Liver (tissue), 9 donors: ENCODE measurements around the gene NFIX. TPM values are rescaled to one million over a fixed set of nuclear protein-coding genes. Genes with fewer than 3 reads are reported as not detected.

Experiments
- DNase-seq: peaks from one replicate; pipeline ENCODE4 v3.0.0-alpha.2; 2017; ENCODE audit warnings: low spot score
- H3K27ac ChIP-seq, 2 donors: one replicate each; pipeline ENCODE4 v1.7.0; 2013; ENCODE audit warnings: inconsistent platforms in 2 of 2, low read length in 2 of 2, control low read depth in 1 of 2, low read depth in 1 of 2, mild to moderate bottlenecking in 1 of 2
- H3K27me3 ChIP-seq, 4 donors: one replicate each; pipeline versions ENCODE4 v1.6.1 to v1.7.0; 2013; ENCODE audit warnings: low read length in 3 of 4, inconsistent platforms in 1 of 4, mild to moderate bottlenecking in 1 of 4, moderate library complexity in 1 of 4; ENCODE audit not compliant: control insufficient read depth in 4 of 4, insufficient read depth in 4 of 4
- H3K36me3 ChIP-seq, 4 donors: one replicate each; pipeline versions ENCODE4 v1.6.1 to v1.7.0; 2013; ENCODE audit warnings: low read length in 3 of 4, mild to moderate bottlenecking in 3 of 4, low read depth in 1 of 4, moderate library complexity in 1 of 4; ENCODE audit not compliant: control insufficient read depth in 4 of 4, insufficient read depth in 3 of 4
- H3K4me1 ChIP-seq, 4 donors: one replicate each; pipeline versions ENCODE4 v1.6.1 to v1.7.0; 2013; ENCODE audit warnings: low read length in 3 of 4, mild to moderate bottlenecking in 3 of 4, moderate library complexity in 1 of 4; ENCODE audit not compliant: control insufficient read depth in 4 of 4, insufficient read depth in 4 of 4
- H3K4me3 ChIP-seq, 3 donors: one replicate each; pipeline versions ENCODE4 v1.6.1 to v1.7.0; 2013; ENCODE audit warnings: low read length in 3 of 3, control low read depth in 1 of 3, low read depth in 1 of 3, mild to moderate bottlenecking in 1 of 3
- H3K9ac ChIP-seq, 2 donors: one replicate each; pipeline ENCODE4 v1.7.0; 2013; ENCODE audit warnings: low read length in 2 of 2, mild to moderate bottlenecking in 2 of 2, moderate library complexity in 2 of 2, control low read depth in 1 of 2, low read depth in 1 of 2
- H3K9me3 ChIP-seq, 4 donors: one replicate each; pipeline versions ENCODE4 v1.6.1 to v1.7.0; 2013; ENCODE audit warnings: low read length in 3 of 4; ENCODE audit not compliant: control insufficient read depth in 4 of 4
- ATF3 ChIP-seq: IDR thresholded peaks from 2 replicates; pipeline ENCODE4 v1.6.1; 2016; ENCODE audit warnings: antibody characterized with exemption
- EGR1 ChIP-seq, 2 donors: IDR thresholded peaks; 2 replicates each; pipeline ENCODE4 v1.6.1; 2016 to 2018; ENCODE audit warnings: antibody characterized with exemption in 2 of 2, low read depth in 2 of 2
- FOXA2 ChIP-seq: IDR thresholded peaks from 2 replicates; pipeline ENCODE4 v1.6.1; 2016; ENCODE audit warnings: antibody characterized with exemption
- GABPA ChIP-seq, 2 donors: IDR thresholded peaks in 1 of 2; conservative IDR thresholded peaks in 1 of 2; 2 replicates each; pipeline ENCODE4 v1.6.1; 2016; ENCODE audit warnings: antibody characterized with exemption in 2 of 2, mild to moderate bottlenecking in 1 of 2, moderate library complexity in 1 of 2
- HNF4A ChIP-seq, 2 donors: conservative IDR thresholded peaks; 2 replicates each; pipeline ENCODE4 v1.6.1; 2016; ENCODE audit warnings: antibody characterized with exemption in 2 of 2, mild to moderate bottlenecking in 2 of 2
- NR2F2 ChIP-seq: IDR thresholded peaks from 2 replicates; pipeline ENCODE4 v1.6.1; 2016; ENCODE audit warnings: antibody characterized with exemption
- REST ChIP-seq: IDR thresholded peaks from 2 replicates; pipeline ENCODE4 v1.6.1; 2016; ENCODE audit warnings: antibody characterized with exemption, mild to moderate bottlenecking
- YY1 ChIP-seq: IDR thresholded peaks from 2 replicates; pipeline ENCODE4 v1.6.1; 2016; ENCODE audit warnings: antibody characterized with exemption, mild to moderate bottlenecking
- WGBS: extraction: QIAGEN DNeasy Blood & Tissue Kit; methylation state at CpG from one replicate; pipeline ENCODE4 v1.1.7; 2013; 5-methylcytosine and 5-hydroxymethylcytosine counted together
- polyA plus RNA-seq, 2 donors: library from polyadenylated mRNA; stranded (reverse) in 1 of 2; unstranded in 1 of 2; fragments of 200-250 nt in 1 of 2; fragments of >200 nt in 1 of 2; fragmentation: Nextera tagmentation in 1 of 2; extraction: Ambion mirVana in 1 of 2; gene quantifications; one replicate each; pipeline versions ENCODE4 v1.2.1 to v1.2.3, GENCODE V29; 2013 to 2015
- total RNA-seq, 2 donors: library from RNA; depleted of rRNA; stranded (reverse); fragments of >200 nt; gene quantifications; one replicate each; pipeline ENCODE4 v1.2.3, GENCODE V29; 2014
- TF ChIP-seq, protein P1 (sequence below): IDR thresholded peaks from 2 replicates; pipeline ENCODE4 v1.6.1; 2016; ENCODE audit warnings: antibody characterized with exemption
- TF ChIP-seq, protein P2 (sequence below): IDR thresholded peaks from 2 replicates; pipeline ENCODE4 v1.6.1; 2016; ENCODE audit warnings: antibody characterized with exemption
- donor health status: healthy.
- donor health status: healthy.
- donor health status: healthy.
- donor health status: healthy.
- donor health status: healthy.

Gene NFIX
- total and polyA plus RNA-seq, 4 donors, result 3.3 to 18.4 (median 12.6) TPM

DNA sequence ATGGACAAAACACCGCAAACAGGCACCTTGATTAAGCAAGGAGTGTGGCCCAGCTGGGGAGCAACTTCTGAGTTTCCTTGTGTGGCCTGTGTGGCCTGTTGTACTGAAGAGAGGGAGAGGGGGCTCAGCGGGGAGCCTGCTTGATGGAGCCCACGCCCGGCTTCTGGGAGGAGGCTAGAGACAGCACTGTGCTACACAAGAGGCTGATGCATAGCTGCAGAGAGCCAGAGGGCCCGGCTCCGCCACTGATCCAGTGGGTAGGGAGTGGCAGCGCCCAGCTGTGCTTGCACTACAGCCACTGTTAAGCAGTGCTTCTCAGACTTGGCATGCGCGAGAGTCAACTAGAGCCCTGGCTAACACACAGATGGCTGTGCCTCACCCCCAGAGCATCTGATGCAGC is 88.4 kb downstream of the NFIX start:
- Histone ChIP-seq H3K9me3 (no peaks in the 10 kb centered on the region), H3K4me3 (no peak overlapping the region), H3K9ac (no peak overlapping the region), H3K36me3 (peaks cover 0 to 2% (median 0%) of the 10 kb centered on the region in 4 donors), H3K27ac (no peak overlapping the region), H3K4me1 (peaks cover 2 to 33% (median 23%) of the 10 kb centered on the region in 4 donors), H3K27me3 (no peaks in the 10 kb centered on the region)
- DNase-seq, result no peak
- TF ChIP-seq, protein P1, sequence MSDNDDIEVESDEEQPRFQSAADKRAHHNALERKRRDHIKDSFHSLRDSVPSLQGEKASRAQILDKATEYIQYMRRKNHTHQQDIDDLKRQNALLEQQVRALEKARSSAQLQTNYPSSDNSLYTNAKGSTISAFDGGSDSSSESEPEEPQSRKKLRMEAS, result no peak
- TF ChIP-seq YY1, result no peak
- TF ChIP-seq REST, result no peak
- no peak for TF ChIP-seq ATF3
- no peak for TF ChIP-seq GABPA (IDR thresholded peaks at IDR 0.05 in 1 of 2, conservative IDR thresholded peaks at IDR 0.05 in 1 of 2)
- TF ChIP-seq EGR1 (IDR thresholded peaks at IDR 0.05; ENCODE audit: low read depth in 2 of 2), result no peak
- 93% methylated on average over 9 of the region's 9 CpGs for WGBS

DNA sequence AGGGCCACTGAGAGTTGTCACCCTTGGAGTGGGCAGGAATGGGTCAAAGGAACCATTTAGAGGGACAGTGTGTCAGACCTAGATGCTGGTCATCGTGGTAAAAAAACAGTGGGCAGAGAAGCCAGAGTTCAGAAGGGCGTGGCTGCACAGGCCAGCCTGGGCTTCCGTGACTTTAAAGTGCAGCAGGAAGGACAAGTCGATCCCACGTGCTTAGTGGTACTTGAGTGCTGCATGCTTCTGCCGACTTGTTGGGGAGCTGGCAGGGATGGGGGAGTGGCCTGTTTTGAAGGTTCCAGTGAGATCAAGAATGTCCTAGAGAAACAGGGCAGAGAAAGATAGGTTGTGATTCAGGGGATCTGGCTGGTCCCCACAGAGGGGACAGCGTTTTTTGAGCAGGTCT is 90.4 kb downstream of the NFIX start:
- H3K27ac ChIP-seq, result no peak overlapping the region
- H3K9ac ChIP-seq, result no peak overlapping the region
- no peak for TF ChIP-seq HNF4A (conservative IDR thresholded peaks at IDR 0.05)
- no peak for TF ChIP-seq EGR1 (IDR thresholded peaks at IDR 0.05; ENCODE audit: low read depth in 2 of 2)
- TF ChIP-seq, protein P1, result no peak
- no peak for TF ChIP-seq FOXA2
- no peak for TF ChIP-seq YY1
- TF ChIP-seq, protein P2, sequence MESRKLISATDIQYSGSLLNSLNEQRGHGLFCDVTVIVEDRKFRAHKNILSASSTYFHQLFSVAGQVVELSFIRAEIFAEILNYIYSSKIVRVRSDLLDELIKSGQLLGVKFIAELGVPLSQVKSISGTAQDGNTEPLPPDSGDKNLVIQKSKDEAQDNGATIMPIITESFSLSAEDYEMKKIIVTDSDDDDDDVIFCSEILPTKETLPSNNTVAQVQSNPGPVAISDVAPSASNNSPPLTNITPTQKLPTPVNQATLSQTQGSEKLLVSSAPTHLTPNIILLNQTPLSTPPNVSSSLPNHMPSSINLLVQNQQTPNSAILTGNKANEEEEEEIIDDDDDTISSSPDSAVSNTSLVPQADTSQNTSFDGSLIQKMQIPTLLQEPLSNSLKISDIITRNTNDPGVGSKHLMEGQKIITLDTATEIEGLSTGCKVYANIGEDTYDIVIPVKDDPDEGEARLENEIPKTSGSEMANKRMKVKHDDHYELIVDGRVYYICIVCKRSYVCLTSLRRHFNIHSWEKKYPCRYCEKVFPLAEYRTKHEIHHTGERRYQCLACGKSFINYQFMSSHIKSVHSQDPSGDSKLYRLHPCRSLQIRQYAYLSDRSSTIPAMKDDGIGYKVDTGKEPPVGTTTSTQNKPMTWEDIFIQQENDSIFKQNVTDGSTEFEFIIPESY, result no peak
- TF ChIP-seq NR2F2, result no peak
- no peak for TF ChIP-seq ATF3
- TF ChIP-seq GABPA (IDR thresholded peaks at IDR 0.05 in 1 of 2, conservative IDR thresholded peaks at IDR 0.05 in 1 of 2), result no peak
- no peak for DNase-seq
- H3K36me3 ChIP-seq, result no peaks in the 10 kb centered on the region
- peaks cover 2 to 39% (median 23%) of the 10 kb centered on the region in 4 donors for H3K4me1 ChIP-seq
- no peak overlapping the region for H3K4me3 ChIP-seq
- 59% methylated on average over 7 of the region's 7 CpGs for WGBS
- no peaks in the 10 kb centered on the region for H3K27me3 ChIP-seq
- no peaks in the 10 kb centered on the region for H3K9me3 ChIP-seq
